ENCODE measurements around the gene GTF2A1L. TPM values are rescaled to one million over a fixed set of nuclear protein-coding genes. Genes with fewer than 3 reads are reported as not detected.

The GTF2A1L gene
- total RNA-seq, 4 donors from 2014 or later: 11.8 to 39.5 (median 18.7) TPM

GRCh38 chr2:48693066-48693465 lies 75.4 kb downstream of the GTF2A1L start:
- 41% methylated on average over 4 of the region's 4 CpGs for WGBS
- intact Hi-C loops (cut with DNase I): no loop called here
- TF ChIP-seq POLR2A (IDR thresholded peaks at IDR 0.05; ENCODE audit: low read depth) (no peak), EP300 (IDR thresholded peaks at IDR 0.05) (no peak), POLR2AphosphoS5 (IDR thresholded peaks at IDR 0.05) (no peak)
- TF ChIP-seq, protein P1, sequence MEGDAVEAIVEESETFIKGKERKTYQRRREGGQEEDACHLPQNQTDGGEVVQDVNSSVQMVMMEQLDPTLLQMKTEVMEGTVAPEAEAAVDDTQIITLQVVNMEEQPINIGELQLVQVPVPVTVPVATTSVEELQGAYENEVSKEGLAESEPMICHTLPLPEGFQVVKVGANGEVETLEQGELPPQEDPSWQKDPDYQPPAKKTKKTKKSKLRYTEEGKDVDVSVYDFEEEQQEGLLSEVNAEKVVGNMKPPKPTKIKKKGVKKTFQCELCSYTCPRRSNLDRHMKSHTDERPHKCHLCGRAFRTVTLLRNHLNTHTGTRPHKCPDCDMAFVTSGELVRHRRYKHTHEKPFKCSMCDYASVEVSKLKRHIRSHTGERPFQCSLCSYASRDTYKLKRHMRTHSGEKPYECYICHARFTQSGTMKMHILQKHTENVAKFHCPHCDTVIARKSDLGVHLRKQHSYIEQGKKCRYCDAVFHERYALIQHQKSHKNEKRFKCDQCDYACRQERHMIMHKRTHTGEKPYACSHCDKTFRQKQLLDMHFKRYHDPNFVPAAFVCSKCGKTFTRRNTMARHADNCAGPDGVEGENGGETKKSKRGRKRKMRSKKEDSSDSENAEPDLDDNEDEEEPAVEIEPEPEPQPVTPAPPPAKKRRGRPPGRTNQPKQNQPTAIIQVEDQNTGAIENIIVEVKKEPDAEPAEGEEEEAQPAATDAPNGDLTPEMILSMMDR (IDR thresholded peaks at IDR 0.05): no peak
- peak overlapping the region; percentile 62 to 74 (median 67) for H3K27ac ChIP-seq (replicated peaks in 1 of 4)
- peaks cover 0 to 36% (median 29%) of the 10 kb centered on the region in 4 donors for H3K4me1 ChIP-seq
- H3K36me3 ChIP-seq: no peaks in the 10 kb centered on the region
- H3K9me3 ChIP-seq: no peaks in the 10 kb centered on the region
- no peak for DNase-seq (ENCODE audit: extremely low spot score)
- no peak overlapping the region for H3K4me3 ChIP-seq
- H3K27me3 ChIP-seq: no peaks in the 10 kb centered on the region

DNA sequence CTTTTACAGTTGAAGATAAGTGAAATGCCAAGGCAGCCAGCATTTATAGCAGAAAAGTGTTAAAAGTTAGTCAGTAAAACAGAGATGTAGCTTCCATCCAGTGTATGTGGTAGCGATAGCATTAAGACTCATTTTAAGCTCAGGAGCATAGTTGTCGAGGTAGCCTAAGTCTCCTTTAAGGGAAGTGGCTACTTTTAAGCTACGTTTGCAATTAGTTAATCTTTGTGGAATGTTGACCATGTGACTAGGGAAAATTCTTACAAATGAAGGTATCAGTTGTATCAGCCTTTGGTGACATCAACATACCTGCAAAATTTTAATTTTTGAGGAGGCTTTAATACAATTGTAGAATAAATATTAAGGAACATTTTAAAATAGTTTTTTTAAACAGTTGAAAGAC lies 76.0 kb downstream of the GTF2A1L start:
- H3K27me3 ChIP-seq: no peaks in the 10 kb centered on the region
- DNase-seq (ENCODE audit: extremely low spot score): no peak
- whole genome bisulfite sequencing: 48% methylated on average over 3 of the region's 3 CpGs
- H3K4me1 ChIP-seq: peaks cover 0 to 40% (median 31%) of the 10 kb centered on the region in 4 donors
- no peaks in the 10 kb centered on the region for H3K36me3 ChIP-seq
- peak overlapping the region; percentile 62 to 74 (median 67) for H3K27ac ChIP-seq (replicated peaks in 1 of 4)
- intact Hi-C loops (cut with DNase I): no loop called here
- no peak for TF ChIP-seq POLR2AphosphoS5 (IDR thresholded peaks at IDR 0.05)
- no peak for TF ChIP-seq POLR2A (IDR thresholded peaks at IDR 0.05; ENCODE audit: low read depth)
- TF ChIP-seq, protein P1 (IDR thresholded peaks at IDR 0.05): no peak
- no peak for TF ChIP-seq EP300 (IDR thresholded peaks at IDR 0.05)
- no peaks in the 10 kb centered on the region for H3K9me3 ChIP-seq
- H3K4me3 ChIP-seq: no peak overlapping the region

DNA sequence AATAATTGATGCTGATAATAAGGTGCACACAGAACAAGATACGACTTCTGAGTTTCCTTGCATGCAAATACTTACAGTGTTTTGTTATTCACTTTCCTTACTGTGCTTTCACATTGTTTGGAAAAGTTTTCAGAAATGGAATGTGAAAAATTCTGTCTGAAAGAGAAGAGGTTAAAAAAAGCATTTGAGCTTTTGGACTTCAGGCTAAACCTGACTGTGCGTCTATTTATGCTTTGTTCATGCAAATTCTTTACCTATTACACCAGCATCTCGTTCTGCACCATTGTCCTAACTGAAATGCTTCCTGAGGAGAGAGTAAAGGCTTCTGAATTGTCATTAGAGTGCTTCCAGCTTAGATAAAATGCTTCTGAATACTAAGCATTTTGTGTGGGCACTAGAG lies 76.5 kb downstream of the GTF2A1L start:
- Histone ChIP-seq H3K4me3 (no peak overlapping the region), H3K4me1 (peaks cover 0 to 44% (median 32%) of the 10 kb centered on the region in 4 donors), H3K36me3 (no peaks in the 10 kb centered on the region), H3K27ac (replicated peaks in 1 of 4) (peak overlapping the region; percentile 62 to 74 (median 67)), H3K27me3 (no peaks in the 10 kb centered on the region), H3K9me3 (no peaks in the 10 kb centered on the region)
- DNase-seq (ENCODE audit: extremely low spot score): no peak
- TF ChIP-seq POLR2A (IDR thresholded peaks at IDR 0.05; ENCODE audit: low read depth) (no peak), POLR2AphosphoS5 (IDR thresholded peaks at IDR 0.05) (no peak), EP300 (IDR thresholded peaks at IDR 0.05) (no peak)
- TF ChIP-seq, protein P1 (IDR thresholded peaks at IDR 0.05): no peak
- intact Hi-C loops (cut with DNase I): no loop called here
- WGBS: 32% methylated on average over 3 of the region's 3 CpGs

GRCh38 chr2:48695991-48696390 lies 78.3 kb downstream of the GTF2A1L start:
- TF ChIP-seq EP300 (IDR thresholded peaks at IDR 0.05) (no peak), POLR2A (IDR thresholded peaks at IDR 0.05; ENCODE audit: low read depth) (no peak), POLR2AphosphoS5 (IDR thresholded peaks at IDR 0.05) (no peak)
- TF ChIP-seq, protein P1 (IDR thresholded peaks at IDR 0.05): no peak
- no peak for DNase-seq (ENCODE audit: extremely low spot score)
- Histone ChIP-seq H3K36me3 (no peaks in the 10 kb centered on the region), H3K4me1 (peaks cover 0 to 56% (median 46%) of the 10 kb centered on the region in 4 donors), H3K9me3 (no peaks in the 10 kb centered on the region), H3K4me3 (no peak overlapping the region), H3K27ac (replicated peaks in 1 of 4) (peak overlapping the region in 2 of 4 donors; percentile 62 to 74), H3K27me3 (no peaks in the 10 kb centered on the region)
- intact Hi-C loops (cut with DNase I): no loop called here

DNA sequence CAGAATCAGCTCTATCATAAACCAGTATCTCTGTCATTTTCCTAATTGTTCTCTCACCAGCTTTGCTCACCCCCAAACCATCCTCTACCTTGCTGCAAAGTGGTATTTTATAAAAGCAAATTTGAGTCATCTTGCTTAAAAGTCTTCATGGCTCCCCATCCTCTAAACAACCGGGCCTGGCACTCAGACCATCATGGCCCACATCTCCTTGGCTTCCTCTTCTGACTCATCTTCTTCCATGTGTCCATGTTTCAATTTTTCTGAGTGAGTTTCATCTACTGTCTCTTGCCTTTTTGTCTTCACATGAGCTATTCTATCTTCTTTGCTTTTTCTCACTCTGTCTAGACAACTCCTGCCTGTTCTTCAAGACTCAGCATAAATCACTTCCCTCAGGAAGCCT lies 79.2 kb downstream of the GTF2A1L start:
- no peak for DNase-seq (ENCODE audit: extremely low spot score)
- no peaks in the 10 kb centered on the region for H3K36me3 ChIP-seq
- no peaks in the 10 kb centered on the region for H3K9me3 ChIP-seq
- WGBS: 88% methylated on average over 1 of the region's 1 CpG
- H3K4me3 ChIP-seq: no peak overlapping the region
- peak overlapping the region in 3 of 4 donors; percentile 21 to 74 (median 46) for H3K27ac ChIP-seq (replicated peaks in 1 of 4)
- TF ChIP-seq POLR2AphosphoS5 (IDR thresholded peaks at IDR 0.05): no peak
- TF ChIP-seq, protein P1 (IDR thresholded peaks at IDR 0.05): no peak
- TF ChIP-seq EP300 (IDR thresholded peaks at IDR 0.05): no peak
- TF ChIP-seq POLR2A (IDR thresholded peaks at IDR 0.05; ENCODE audit: low read depth): no peak
- no peaks in the 10 kb centered on the region for H3K27me3 ChIP-seq
- peaks cover 0 to 56% (median 46%) of the 10 kb centered on the region in 4 donors for H3K4me1 ChIP-seq
- intact Hi-C loops (cut with DNase I): no loop called here

All from esophagus muscularis mucosa (tissue), 4 donors.